GM19099 (cell line): Measurements from ENCODE around the gene HS6ST2.

Source experiments
- POLR2A ChIP-seq: IDR thresholded peaks from 3 replicates; pipeline ENCODE4 v1.6.1; 2011; ENCODE audit warnings: low read depth; ENCODE audit not compliant: insufficient read length; ENCODE audit errors: extremely low read depth

The HS6ST2 gene

GRCh38 chrX:132876523-132877338, 81.7 kb downstream of the HS6ST2 start:
- no peak for TF ChIP-seq POLR2A

DNA sequence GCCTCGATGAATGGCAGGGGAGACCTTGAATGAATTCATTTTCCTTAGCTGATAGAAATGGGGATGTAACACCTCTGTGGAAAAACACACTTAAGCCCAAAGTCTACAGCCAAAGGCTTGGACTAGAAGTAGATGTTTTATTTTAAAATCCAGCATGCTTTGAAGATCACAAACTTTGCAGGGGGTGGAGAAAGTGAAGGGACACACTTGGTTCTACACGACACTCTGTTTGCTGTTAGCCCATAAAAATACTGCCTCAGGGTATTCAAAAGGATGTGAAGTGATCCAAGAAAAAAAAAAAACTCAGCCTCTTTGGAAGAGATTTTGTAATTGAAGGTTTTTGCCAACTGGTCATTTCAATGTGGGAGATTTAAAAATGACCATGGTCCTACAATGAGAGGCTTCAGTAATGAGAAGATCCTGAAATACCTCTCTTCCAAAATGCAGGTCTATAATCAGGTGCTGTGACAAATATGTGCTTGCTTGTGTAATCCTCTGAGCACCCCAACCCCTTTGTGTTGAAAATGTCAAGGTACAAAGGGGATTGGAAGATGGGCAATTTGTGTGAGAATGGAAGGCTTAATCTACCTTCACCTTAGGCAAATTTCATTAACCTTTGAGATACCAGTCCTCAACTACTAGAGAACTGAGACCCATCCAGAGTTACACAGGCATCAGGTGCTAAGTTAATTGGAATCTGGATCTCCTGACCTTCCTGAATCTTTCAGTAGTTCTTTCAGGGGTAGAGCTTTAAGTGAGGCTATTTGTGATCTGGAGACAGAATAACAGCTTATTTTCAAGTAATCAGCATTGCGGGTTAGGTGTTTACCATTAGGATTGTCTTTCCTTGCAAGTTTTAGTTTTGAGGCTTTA, 82.5 kb downstream of the HS6ST2 start:
- TF ChIP-seq POLR2A: no peak

DNA sequence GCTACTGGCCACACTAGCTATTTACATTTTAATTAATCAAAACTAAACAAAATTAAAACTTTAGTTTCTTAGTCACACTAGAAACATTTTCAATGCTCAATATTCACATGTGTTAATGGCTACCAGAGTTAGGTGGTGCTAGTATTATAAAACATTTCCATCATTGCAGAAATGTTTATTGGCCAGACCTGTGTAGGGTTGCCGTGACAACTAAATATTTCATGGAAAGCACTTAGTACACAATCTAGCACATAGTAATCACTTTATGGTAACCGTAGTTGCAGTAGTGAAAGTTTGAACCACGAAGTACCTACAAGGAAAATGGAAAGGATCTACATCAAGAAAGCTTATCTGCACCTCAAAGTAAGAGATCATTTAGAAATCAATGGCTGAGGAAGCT, 95.9 kb downstream of the HS6ST2 start:
- no peak for TF ChIP-seq POLR2A

- no peak for TF ChIP-seq POLR2A
These were observed 97.4 kb downstream of the HS6ST2 start for GRCh38 chrX:132861076-132861475.

DNA sequence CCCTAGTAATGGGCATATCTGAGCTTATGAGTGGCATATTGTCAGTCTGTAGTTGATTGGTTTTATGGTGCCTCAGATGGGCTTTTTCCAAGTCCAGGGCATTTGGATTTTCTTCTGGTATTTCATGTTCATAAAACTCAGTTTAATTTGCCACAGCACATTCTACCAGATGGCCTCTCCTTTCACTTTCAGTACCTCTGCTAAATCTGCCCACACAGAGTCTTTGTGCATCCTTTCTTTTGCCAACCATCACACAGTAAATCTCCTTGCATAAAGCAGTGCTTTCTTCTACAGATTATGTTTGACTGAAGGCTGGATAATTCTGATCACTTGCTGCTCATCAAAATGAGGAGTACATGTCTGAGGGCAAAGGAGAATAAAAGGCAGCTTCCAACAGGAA, 98.2 kb downstream of the HS6ST2 start:
- TF ChIP-seq POLR2A: no peak

- no peak for TF ChIP-seq POLR2A
These were observed 100.4 kb downstream of the HS6ST2 start for GRCh38 chrX:132858018-132858417.

- no peak for TF ChIP-seq POLR2A
These were observed 102.6 kb downstream of the HS6ST2 start for GRCh38 chrX:132855780-132856341.

- no peak for TF ChIP-seq POLR2A
These were observed 105.4 kb downstream of the HS6ST2 start for GRCh38 chrX:132853040-132853439.

DNA sequence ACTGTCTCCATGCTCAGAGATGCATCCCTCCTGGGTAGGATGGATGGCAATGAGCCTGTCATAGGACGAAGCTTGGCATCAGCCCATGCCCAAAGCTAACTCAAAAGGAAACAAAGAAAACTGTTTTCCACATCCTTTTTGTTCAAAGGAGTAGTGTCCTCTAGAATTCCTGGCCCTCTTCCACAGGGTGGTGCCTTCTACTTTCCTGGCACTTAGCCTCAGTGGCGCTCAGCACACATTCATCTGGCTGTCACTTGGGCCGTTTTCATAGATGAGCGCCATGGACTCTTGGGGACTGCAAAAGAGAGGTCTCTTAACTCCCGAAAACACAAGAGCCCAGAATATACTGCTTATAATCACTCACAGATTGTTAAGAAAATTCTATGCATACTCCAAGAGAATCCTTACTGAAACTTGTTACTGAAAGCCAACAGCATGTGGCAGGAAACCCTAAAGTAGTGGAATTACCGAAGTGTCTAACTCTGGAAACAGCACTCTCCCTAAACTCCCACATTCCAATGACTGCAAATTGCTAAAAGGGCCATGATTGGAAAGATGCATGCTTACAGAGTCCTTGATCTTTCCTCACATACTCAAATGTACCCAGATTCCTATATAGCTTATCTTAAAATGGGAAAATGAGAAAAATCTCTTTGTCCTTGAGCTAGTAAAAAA, 110.0 kb downstream of the HS6ST2 start:
- TF ChIP-seq POLR2A: no peak

DNA sequence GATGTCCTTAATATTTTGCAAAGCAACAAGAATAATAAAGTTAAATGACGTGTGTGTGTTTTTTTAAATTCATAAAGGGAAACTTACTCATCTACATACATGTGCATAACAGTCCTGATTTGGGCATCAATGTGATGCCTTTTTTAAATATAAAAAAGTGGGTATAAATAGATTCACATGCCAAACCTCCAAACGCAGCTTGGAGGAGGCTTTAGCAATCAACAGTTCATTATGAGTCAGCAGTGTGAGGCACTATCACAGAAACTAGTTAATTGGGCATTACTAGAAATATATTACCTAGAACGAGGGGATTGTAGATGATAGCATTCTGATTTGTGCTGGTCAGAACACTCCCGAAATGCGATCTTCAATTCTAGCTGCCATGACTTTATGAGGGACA, 115.1 kb downstream of the HS6ST2 start:
- no peak for TF ChIP-seq POLR2A

- no peak for TF ChIP-seq POLR2A
These were observed 115.8 kb downstream of the HS6ST2 start for GRCh38 chrX:132842460-132843238.

- TF ChIP-seq POLR2A: no peak
These were observed 120.5 kb downstream of the HS6ST2 start for GRCh38 chrX:132837967-132838366.

DNA sequence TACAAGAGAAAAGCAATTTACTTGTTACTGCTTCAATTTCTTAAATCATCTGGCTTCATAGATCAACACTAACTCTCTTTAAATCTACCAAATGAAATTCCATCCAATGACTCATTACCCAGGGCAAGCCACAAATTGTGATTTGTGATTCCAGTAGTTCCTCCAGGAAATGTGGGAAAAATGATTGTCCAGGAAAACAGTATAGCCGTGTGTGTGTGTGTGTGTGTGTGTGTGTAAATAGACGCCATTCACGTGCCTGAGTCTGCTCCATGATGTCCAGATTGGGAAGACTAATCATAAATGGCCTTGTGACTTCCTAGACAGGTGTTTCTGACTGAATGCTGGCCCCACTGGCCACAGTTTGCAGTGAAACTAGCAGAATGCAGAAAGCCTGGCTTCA, 121.3 kb downstream of the HS6ST2 start:
- no peak for TF ChIP-seq POLR2A

- no peak for TF ChIP-seq POLR2A
These were observed 122.0 kb downstream of the HS6ST2 start for GRCh38 chrX:132836471-132836870.
